Activated CD4-positive, alpha-beta memory T cell treated with anti-CD3 and anti-CD28 coated beads for 36 hours (primary cell): ENCODE results near the gene NCAM1. TPM values are rescaled to one million over a fixed set of nuclear protein-coding genes. Genes with fewer than 3 reads are reported as not detected.

Experiments used
- CTCF ChIA-PET: fragments of 350-600 bp; sonication (Branson Sonifier 250); formaldehyde crosslinking; loops from one replicate; lab custom pipeline; 2021; ENCODE audit warnings: antibody characterized with exemption, inconsistent platforms; lab: Charles Lee
- POLR2A ChIA-PET: fragments of 350-600 bp; sonication (Branson Sonifier 250); formaldehyde crosslinking; loops from one replicate; lab custom pipeline; 2021; ENCODE audit warnings: antibody characterized with exemption; lab: Charles Lee
- DNase-seq: peaks from one replicate; pipeline ENCODE4 v3.0.0-alpha.2; 2020
- H3K27ac Mint-ChIP-seq: one replicate; pipeline ENCODE4 v1.8.0; 2021; ENCODE audit warnings: mixed read lengths
- H3K27me3 Mint-ChIP-seq: one replicate; pipeline ENCODE4 v1.8.0; 2021; ENCODE audit warnings: mixed read lengths
- H3K36me3 Mint-ChIP-seq: one replicate; pipeline ENCODE4 v1.8.0; 2021; ENCODE audit warnings: mixed read lengths
- H3K4me1 Mint-ChIP-seq: one replicate; pipeline ENCODE4 v1.8.0; 2021; ENCODE audit warnings: low read depth, mixed read lengths
- H3K4me3 Mint-ChIP-seq: one replicate; pipeline ENCODE4 v1.8.0; 2021; ENCODE audit warnings: mild to moderate bottlenecking, mixed read lengths
- H3K9me3 Mint-ChIP-seq: one replicate; pipeline ENCODE4 v1.8.0; 2021; ENCODE audit warnings: mixed read lengths
- intact Hi-C: fragments of 100-400 bp; cut with micrococcal nuclease; formaldehyde crosslinking; loops from one replicate; pipeline ENCODE4 v1.15.1; 2023
- total RNA-seq, 2 experiments: library from RNA; stranded (reverse); gene quantifications; one replicate each; pipeline ENCODE4 v1.2.3, GENCODE V29; 2021

The NCAM1 gene
- total RNA-seq, 2 experiments from 2014 or later: not detected

- Mint-ChIP-seq H3K27ac (no peak overlapping the region), H3K9me3 (no peaks in the 10 kb centered on the region), H3K4me3 (no peak overlapping the region), H3K4me1 (no peaks in the 10 kb centered on the region), H3K27me3 (peaks cover 10% of the 10 kb centered on the region), H3K36me3 (no peaks in the 10 kb centered on the region)
- ChIA-PET CTCF (no interaction called here), POLR2A (no interaction called here)
- intact Hi-C loops: no loop called here
- no peak for DNase-seq
Observed at GRCh38 chr11:112972399-112973145, 11.4 kb downstream of the NCAM1 start.

GRCh38 chr11:112975051-112975450, 13.8 kb downstream of the NCAM1 start:
- no peak for DNase-seq
- no peaks in the 10 kb centered on the region for H3K36me3 Mint-ChIP-seq
- ChIA-PET POLR2A (no interaction called here), CTCF (no interaction called here)
- H3K9me3 Mint-ChIP-seq: no peaks in the 10 kb centered on the region
- H3K27me3 Mint-ChIP-seq: peaks cover 6% of the 10 kb centered on the region
- H3K4me3 Mint-ChIP-seq: no peak overlapping the region
- H3K4me1 Mint-ChIP-seq: no peaks in the 10 kb centered on the region
- H3K27ac Mint-ChIP-seq: no peak overlapping the region
- intact Hi-C loops: no loop called here

- intact Hi-C loops: no loop called here
- Mint-ChIP-seq H3K36me3 (no peaks in the 10 kb centered on the region), H3K4me3 (no peak overlapping the region), H3K4me1 (no peaks in the 10 kb centered on the region), H3K27me3 (peaks cover 4% of the 10 kb centered on the region), H3K27ac (no peak overlapping the region), H3K9me3 (no peaks in the 10 kb centered on the region)
- ChIA-PET CTCF (no interaction called here), POLR2A (no interaction called here)
- no peak for DNase-seq
Observed at GRCh38 chr11:112975493-112975892, 14.3 kb downstream of the NCAM1 start.

GRCh38 chr11:112977755-112978154, 16.5 kb downstream of the NCAM1 start:
- ChIA-PET CTCF (no interaction called here), POLR2A (no interaction called here)
- Mint-ChIP-seq H3K4me1 (no peaks in the 10 kb centered on the region), H3K36me3 (no peaks in the 10 kb centered on the region), H3K9me3 (no peaks in the 10 kb centered on the region), H3K27ac (no peak overlapping the region), H3K4me3 (no peak overlapping the region), H3K27me3 (peaks cover 4% of the 10 kb centered on the region)
- DNase-seq: no peak
- intact Hi-C loops: no loop called here

DNA sequence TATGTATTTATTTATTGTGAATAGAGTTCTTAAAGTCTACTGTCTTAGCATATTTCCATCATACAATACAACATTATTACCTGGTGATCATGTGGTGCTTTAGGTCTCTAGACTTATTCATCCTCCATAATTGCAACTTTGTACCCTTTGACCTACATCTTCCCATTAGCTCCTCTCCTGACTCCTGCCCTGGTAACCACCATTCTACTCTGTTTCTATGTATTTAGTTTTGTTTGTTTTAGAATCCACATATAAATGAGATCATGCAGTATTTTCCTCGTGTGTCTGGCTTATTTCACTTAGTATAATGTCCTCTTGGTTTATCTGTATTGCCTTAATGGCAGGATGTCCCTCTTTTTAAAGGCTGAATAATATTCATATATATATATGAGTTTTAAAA, 22.7 kb downstream of the NCAM1 start:
- no peaks in the 10 kb centered on the region for H3K36me3 Mint-ChIP-seq
- no peak for DNase-seq
- H3K9me3 Mint-ChIP-seq: peaks cover 15% of the 10 kb centered on the region
- H3K4me1 Mint-ChIP-seq: no peaks in the 10 kb centered on the region
- CTCF ChIA-PET: no interaction called here
- POLR2A ChIA-PET: no interaction called here
- intact Hi-C loops: no loop called here
- peaks cover 1% of the 10 kb centered on the region for H3K27me3 Mint-ChIP-seq
- no peak overlapping the region for H3K27ac Mint-ChIP-seq
- no peak overlapping the region for H3K4me3 Mint-ChIP-seq

GRCh38 chr11:112989198-112989597, 28.0 kb downstream of the NCAM1 start:
- no peak overlapping the region for H3K27ac Mint-ChIP-seq
- intact Hi-C loops: no loop called here
- no peak overlapping the region for H3K4me3 Mint-ChIP-seq
- no peaks in the 10 kb centered on the region for H3K4me1 Mint-ChIP-seq
- ChIA-PET POLR2A (no interaction called here), CTCF (no interaction called here)
- no peak for DNase-seq
- H3K36me3 Mint-ChIP-seq: no peaks in the 10 kb centered on the region
- H3K9me3 Mint-ChIP-seq: peaks cover 23% of the 10 kb centered on the region
- H3K27me3 Mint-ChIP-seq: peaks cover 4% of the 10 kb centered on the region

DNA sequence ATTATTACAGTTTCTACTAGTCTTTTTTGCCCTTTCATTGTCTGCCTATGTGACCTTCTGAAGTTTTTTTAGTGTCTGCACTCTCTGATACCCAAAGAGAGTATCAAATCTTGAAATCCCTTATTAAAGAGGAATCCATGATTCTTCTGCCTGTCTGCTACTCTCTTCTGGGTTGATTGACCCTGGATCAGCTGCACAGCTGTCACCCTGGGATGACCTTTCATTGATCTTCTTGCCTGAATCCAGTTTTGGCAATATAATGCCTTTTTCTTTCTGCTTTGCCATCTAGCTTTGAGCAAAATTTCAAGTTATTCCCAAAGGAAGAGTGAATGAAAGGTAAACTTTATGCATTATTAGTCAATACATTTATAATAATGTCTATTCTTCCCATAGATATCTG, 32.6 kb downstream of the NCAM1 start:
- H3K27ac Mint-ChIP-seq: no peak overlapping the region
- CTCF ChIA-PET: no interaction called here
- intact Hi-C loops: no loop called here
- no peak overlapping the region for H3K4me3 Mint-ChIP-seq
- peaks cover 9% of the 10 kb centered on the region for H3K9me3 Mint-ChIP-seq
- no peaks in the 10 kb centered on the region for H3K4me1 Mint-ChIP-seq
- POLR2A ChIA-PET: no interaction called here
- H3K36me3 Mint-ChIP-seq: no peaks in the 10 kb centered on the region
- peaks cover 3% of the 10 kb centered on the region for H3K27me3 Mint-ChIP-seq
- no peak for DNase-seq

GRCh38 chr11:112995423-112996090, 34.3 kb downstream of the NCAM1 start:
- no peaks in the 10 kb centered on the region for H3K36me3 Mint-ChIP-seq

DNA sequence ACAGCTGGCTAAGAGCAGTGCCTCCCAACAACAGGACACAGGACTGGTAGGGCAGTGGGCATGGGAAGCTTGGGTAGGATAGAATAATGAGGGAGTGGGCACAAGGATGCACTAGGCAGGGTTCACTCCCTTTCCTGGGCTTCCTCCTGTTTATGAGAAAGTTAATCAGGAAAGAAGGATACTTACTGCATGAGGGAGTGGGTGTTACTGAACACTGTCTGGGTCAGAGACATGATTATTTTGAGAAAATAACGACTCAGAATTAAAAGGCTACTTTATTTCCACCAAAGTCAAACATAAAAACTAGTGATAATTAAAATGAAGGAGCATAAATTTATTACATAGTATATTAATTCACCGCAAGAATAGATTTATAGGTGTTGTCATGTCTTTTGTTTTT, 35.8 kb downstream of the NCAM1 start:
- POLR2A ChIA-PET: no interaction called here
- no peak for DNase-seq
- H3K36me3 Mint-ChIP-seq: no peaks in the 10 kb centered on the region
- CTCF ChIA-PET: no interaction called here
- no peak overlapping the region for H3K4me3 Mint-ChIP-seq
- peaks cover 3% of the 10 kb centered on the region for H3K27me3 Mint-ChIP-seq
- no peaks in the 10 kb centered on the region for H3K9me3 Mint-ChIP-seq
- intact Hi-C loops: no loop called here
- no peaks in the 10 kb centered on the region for H3K4me1 Mint-ChIP-seq
- no peak overlapping the region for H3K27ac Mint-ChIP-seq

More at GRCh38 chr11:112995423-112996090, 34.3 kb downstream of the NCAM1 start:
- Mint-ChIP-seq H3K27ac (no peak overlapping the region), H3K4me3 (no peak overlapping the region), H3K4me1 (no peaks in the 10 kb centered on the region), H3K27me3 (peaks cover 3% of the 10 kb centered on the region), H3K9me3 (no peaks in the 10 kb centered on the region)
- CTCF ChIA-PET: no interaction called here
- DNase-seq: no peak
- intact Hi-C loops: no loop called here
- POLR2A ChIA-PET: interaction anchor here (0.6 kb wide), 1 partner anchor 299 kb away, joined by 3 read pairs; no protein-coding TSS in a partner anchor

GRCh38 chr11:112997857-112998466, 36.7 kb downstream of the NCAM1 start:
- no peaks in the 10 kb centered on the region for H3K4me1 Mint-ChIP-seq
- H3K9me3 Mint-ChIP-seq: no peaks in the 10 kb centered on the region
- DNase-seq: no peak
- no peak overlapping the region for H3K27ac Mint-ChIP-seq
- intact Hi-C loops: no loop called here
- CTCF ChIA-PET: no interaction called here
- H3K36me3 Mint-ChIP-seq: no peaks in the 10 kb centered on the region
- peaks cover 2% of the 10 kb centered on the region for H3K27me3 Mint-ChIP-seq
- no peak overlapping the region for H3K4me3 Mint-ChIP-seq
- POLR2A ChIA-PET: no interaction called here

DNA sequence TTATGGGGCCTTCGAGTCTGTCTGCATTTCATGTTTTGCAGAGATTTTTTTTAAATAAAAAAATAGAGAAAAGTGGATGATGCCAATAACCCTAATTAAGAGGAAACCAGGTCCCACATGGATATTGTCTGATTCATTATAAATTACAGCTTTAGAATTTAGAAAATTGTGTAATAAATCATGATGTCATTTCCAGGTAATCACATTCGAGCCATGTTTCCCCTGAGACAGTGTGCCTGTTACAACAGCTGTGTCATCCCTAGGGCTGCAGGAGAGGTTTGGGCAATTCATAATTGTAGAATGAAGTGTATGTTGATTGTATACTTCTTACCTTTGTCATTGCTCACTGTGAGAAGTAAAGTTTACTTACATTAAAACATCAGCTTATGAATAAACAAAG, 38.3 kb downstream of the NCAM1 start:
- H3K4me1 Mint-ChIP-seq: no peaks in the 10 kb centered on the region
- POLR2A ChIA-PET: no interaction called here
- CTCF ChIA-PET: no interaction called here

DNA sequence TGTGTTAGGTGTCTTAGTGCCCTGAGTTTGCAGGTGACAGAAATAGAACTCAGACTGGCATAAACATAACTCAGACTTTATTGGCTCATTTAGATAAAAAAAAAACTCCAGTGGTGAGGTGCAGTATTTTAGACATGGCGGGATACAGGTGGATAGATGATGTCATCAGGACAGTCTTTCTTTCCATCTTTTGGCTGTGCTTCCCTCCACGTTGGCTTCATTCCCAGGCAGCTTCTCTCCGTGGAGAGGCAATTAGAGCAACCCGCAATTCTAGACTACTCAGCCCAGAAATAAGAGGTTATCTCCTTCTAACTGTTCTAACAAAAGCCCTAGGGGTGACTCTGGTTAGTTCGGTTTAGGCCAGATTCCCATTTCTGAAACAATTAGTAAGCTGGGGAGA, 40.5 kb downstream of the NCAM1 start:
- Mint-ChIP-seq H3K27me3 (no peaks in the 10 kb centered on the region), H3K36me3 (no peaks in the 10 kb centered on the region), H3K4me1 (no peaks in the 10 kb centered on the region), H3K9me3 (no peaks in the 10 kb centered on the region), H3K27ac (no peak overlapping the region), H3K4me3 (no peak overlapping the region)
- intact Hi-C loops: no loop called here
- POLR2A ChIA-PET: no interaction called here
- CTCF ChIA-PET: no interaction called here
- no peak for DNase-seq

More for the DNA sequence above, 38.3 kb downstream of the NCAM1 start:
- intact Hi-C loops: no loop called here
- no peak for DNase-seq
- no peak overlapping the region for H3K4me3 Mint-ChIP-seq
- H3K27me3 Mint-ChIP-seq: no peaks in the 10 kb centered on the region
- H3K36me3 Mint-ChIP-seq: no peaks in the 10 kb centered on the region
- no peaks in the 10 kb centered on the region for H3K9me3 Mint-ChIP-seq
- H3K27ac Mint-ChIP-seq: no peak overlapping the region
